Measurements from ENCODE around the gene ALCAM.
"Not testable (repeated sequence)": the region's sequence is repeated elsewhere in the genome, so short reads cannot be mapped to it uniquely, and the experiment has no call there.

ALCAM gene

DNA sequence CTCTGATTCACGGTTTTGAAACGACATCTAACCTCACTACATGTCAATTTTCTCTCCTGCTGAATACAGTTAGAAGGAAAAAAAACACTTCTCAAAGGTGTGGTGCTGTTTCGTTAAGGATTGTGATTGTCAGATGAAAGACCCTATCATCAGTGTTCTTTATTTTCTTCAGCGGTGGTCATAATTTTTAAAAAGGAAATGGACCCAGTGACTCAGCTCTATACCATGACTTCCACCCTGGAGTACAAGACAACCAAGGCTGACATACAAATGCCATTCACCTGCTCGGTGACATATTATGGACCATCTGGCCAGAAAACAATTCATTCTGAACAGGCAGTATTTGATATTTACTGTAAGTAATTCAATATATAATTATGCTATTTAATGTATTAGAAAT lies 167.8 kb downstream of the ALCAM start:
- no peak for DNase-seq

DNA sequence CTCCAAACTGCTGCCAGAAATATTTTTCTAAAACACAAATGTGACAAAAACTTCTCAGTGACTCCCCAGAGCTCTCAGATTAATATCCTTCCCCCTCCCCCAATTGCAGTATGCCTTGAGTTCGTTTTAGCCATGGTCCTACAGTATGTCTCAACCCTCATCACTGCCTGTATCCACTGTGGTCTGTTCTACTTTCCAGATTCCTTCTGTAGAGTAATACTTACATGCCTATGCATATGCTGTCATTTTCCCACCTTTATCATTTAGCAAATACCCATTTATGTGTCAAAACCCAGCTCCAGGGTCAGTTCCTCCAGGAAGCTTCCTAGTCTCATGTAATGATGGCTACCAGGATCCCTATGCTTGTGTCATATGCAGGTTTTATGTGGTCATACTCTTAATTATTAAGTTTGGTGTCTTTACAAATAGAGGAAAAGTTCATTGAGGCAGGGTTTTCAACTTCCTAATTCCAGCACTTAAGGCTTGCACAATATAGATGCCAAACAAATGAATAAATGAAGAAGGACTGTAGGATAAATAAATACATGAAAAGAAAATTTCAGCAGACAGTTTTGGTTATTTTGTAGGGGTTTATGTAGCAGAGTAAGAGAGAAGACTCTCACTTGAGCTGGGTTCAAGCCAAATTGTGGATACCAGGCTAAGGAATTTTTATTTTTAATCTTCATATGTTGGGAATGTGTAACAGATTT lies 170.8 kb downstream of the ALCAM start:
- DNase-seq: peak; percentile 34

DNA sequence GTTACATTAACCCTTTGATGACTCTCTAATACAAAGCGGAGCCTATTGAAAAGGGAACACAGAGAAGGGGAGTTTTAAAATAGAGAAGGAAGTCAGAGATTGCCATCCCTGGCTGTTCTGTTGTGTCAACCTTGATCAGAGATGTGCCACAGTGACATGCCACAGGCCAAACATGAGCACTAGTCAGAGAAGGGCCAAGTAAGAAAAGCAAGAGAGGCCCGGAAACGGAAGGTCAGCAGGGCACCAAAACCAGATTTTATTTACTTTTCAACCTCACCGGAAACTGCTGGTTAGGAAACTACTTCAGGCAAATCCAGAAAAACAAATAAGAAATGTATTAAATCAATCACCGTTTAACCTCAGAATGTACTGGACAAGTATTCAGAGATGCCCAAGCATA lies 171.8 kb downstream of the ALCAM start:
- no peak for DNase-seq

DNA sequence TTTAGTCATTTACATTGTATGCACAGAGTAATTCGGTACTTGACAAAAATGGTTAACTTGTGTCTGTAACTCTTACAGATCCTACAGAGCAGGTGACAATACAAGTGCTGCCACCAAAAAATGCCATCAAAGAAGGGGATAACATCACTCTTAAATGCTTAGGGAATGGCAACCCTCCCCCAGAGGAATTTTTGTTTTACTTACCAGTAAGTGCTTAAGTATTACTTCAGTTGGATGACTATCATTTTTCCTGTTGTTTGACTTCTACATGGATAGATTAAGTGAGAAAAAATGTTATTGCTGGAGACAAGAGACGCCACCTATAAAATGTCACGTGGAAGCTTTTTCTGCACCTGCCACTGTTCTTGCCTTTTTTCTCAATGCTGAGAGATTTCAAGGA lies 173.2 kb downstream of the ALCAM start:
- DNase-seq: no peak

DNA sequence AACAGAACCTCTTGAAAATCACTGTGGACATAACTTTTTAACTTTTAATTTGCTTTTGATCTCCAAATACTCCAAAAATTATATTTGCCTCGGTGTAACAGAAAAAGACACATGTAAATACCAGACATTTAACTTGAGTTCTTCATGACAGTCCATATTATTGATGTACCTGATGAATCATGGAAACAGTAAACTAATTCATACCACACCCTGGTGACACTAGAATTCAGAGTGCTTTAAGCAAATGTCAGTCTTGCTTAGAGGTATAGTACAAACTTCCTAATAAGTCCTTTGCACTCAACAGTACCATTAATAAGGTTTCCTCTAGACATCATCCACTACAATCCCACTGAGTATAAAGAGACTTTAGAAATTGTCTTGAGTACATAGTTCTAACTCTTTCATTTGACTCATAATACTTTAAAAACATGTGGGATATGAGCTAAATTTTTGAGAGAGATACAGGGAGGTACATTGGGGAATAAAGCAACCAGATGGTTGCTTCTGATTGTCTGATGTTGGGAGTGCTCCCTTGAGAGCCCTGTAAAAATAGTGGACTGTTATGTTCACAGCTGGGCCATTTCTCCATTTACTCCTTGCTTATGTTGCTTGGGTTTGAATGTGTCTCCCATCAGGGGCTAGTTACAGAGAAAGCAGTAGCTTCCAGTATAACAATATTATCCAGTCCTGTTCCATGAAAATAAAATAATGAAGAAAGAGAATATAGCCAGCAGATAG lies 175.7 kb downstream of the ALCAM start:
- DNase-seq: no peak

DNA sequence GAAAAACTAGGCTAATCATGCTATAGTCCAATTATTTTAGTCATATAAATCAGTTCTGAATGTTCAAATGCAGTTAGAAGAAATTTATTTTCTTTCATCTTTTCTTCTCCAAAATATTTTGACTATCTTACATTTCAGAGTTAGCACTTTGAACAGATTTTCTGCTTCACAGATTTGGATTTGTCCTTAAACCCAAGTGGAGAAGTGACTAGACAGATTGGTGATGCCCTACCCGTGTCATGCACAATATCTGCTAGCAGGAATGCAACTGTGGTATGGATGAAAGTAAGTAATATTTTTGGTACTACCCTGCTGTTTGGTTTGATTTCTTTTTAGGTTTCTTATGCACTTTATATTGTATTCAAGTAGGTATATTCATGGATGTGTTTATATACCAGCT lies 178.3 kb downstream of the ALCAM start:
- DNase-seq: no peak

DNA sequence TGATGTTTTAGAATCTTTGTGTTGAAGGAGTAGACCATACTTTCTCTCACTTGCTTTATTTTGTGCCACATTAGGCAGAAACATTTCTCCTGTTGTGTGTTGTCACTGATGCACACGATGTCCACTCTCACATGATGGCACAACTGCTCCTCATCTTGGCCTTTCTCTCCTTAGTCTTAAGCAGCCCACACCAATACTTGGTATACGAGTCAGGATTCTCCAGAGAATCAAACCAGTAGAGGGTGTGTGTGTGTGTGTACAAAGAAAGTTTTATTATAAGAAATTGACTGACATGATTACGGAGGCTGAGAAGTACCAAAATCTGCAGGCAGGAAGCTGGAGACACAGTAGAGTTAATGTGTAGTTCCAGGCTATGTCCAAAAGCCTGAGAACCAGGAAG lies 187.1 kb downstream of the ALCAM start:
- DNase-seq: peak; percentile 34

DNA sequence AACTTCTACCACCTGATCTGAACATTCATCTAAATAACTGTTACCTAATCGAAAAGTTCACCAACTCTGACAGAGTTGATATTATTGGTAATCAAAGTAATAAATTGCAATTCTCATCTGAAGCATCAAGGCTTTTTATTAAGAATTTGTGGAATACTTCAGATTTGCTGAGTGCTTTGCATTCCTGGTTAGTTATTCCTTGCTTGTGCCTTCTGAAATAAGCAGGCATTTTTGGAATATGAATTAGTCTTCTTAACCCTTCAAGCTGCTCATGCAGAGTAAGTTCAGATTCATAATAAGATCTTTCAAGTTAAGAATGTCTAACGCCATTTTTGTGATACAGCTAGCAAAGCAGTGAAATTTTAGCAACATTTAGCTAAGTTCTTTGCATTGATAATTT lies 188.5 kb downstream of the ALCAM start:
- DNase-seq: peak; percentile 45

DNA sequence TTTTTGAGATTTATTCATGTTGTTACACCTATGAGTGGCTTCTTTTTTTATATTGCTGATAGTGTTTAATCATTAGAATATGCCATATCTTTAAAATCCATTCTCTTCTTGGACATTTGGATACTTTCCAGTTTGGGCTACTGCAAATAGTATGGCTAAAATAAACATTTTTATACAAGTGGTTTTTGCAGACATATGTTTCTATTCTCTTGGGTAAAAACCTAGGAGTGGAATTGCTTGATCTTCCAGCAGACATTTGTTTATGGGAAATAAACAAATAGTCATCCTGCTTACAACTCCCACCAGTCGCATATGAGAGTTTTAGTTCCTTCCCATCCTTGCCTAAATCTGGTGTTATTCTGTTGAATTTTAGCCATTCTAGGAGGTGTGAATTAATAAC lies 193.1 kb downstream of the ALCAM start:
- DNase-seq: no peak

DNA sequence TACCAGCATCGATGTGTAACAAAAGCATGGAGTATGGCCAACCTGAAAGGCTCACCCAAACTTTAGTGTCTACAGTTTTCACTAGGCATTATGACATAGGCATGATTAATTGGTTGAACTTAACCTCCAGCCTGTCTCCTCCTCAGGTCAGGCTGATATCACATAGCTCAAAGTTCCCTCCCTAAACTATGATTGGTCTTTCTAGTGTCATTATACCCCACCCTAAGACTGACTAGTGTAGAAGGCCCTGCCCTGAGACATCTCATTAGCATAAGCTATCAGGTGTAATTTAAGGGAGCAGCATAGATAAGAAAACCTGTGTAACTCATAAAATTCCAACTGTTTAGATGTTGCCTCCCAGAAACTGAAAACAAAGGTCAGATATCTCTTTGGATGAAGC lies 195.2 kb downstream of the ALCAM start:
- DNase-seq: no peak

DNA sequence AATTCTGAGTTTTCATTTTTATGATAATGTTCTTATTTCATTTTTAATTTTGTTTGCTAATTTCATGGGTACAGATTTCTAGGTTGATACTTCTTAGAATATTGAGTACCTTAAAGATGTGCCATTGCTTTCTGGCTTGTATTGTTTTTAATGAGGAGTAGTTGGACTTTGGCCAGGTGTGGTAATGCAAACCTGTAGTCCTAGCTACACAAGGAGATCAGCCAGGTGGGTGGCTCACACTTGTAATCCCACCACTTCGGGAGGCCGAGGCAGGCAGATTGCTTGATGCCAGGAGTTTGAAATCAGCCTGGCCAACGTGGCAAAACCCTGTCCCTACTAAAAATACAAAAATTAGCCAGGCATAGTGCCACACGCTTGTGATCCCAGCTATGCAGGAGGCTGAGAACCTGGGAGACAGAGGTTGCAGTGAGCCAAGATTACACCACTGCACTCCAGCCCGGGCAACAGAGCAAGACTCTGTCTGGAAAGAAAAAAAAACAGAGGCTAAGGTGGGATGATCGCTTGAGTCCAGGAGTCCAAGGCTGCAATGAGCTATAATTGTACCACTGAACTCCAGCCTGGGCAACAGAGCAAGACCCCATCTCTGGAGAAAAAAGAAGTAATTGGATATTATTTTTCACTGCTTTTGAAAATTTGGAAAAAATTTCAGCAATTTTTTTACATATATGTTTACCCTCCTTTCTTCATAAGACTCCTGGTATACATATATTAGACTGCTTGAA lies 198.0 kb downstream of the ALCAM start:
- DNase-seq: no peak

DNA sequence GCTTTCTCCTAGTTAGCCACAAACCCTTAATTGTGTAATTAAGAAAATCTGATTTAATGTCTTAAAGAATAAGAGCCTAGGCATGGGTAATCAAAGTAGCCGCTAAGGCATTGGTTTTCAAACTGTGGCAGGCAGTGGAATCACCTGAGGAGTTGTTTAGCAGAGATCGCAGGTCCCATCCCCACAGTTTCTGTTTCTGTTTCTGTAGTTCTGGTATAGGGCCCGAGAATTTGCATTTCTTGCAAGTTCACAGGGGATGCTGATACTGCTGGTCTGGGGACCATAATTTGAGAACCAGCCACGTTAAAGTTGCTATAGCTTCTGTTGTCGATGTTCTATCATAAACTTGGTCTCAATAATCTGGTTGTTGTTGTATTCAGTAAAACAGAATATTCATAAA lies 204.3 kb downstream of the ALCAM start:
- DNase-seq: no peak

DNA sequence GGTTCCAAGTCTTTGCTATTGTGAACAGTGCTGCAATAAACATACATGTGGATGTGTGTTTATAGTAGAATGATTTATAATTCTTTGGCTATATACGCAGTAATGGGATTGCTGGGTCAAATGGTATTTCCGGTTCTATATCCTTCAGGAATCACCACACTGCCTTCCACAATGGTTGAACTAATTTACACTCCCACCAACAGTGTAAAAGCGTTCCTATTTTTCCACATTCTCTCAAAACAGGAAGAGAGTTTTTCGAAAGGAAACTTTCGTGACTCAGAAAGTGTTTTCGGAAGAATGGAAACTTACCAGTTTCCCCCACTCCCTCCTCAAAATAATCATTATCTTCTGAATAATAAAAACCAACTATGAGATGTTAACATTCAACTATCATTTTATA lies 205.8 kb downstream of the ALCAM start:
- no peak for DNase-seq

DNA sequence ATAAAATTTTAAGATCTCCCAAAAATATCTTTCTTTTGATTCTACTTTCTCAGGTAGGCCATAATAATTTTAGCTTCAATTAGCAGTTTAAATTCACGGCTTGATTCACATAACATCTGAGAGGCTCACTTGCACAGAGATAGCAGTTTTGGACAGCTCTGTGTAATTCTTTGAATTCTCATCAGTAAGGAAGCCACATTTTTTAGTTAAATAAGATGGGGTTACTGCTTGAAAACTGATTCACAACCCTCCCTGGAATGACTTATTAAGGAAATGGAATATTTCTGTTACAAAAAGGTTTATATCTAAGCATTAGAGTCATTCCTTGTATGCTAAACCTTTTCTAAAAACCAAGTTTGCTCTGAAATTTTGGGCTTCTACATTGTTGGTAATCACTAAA lies 212.7 kb downstream of the ALCAM start:
- peak; percentile 36 for DNase-seq

DNA sequence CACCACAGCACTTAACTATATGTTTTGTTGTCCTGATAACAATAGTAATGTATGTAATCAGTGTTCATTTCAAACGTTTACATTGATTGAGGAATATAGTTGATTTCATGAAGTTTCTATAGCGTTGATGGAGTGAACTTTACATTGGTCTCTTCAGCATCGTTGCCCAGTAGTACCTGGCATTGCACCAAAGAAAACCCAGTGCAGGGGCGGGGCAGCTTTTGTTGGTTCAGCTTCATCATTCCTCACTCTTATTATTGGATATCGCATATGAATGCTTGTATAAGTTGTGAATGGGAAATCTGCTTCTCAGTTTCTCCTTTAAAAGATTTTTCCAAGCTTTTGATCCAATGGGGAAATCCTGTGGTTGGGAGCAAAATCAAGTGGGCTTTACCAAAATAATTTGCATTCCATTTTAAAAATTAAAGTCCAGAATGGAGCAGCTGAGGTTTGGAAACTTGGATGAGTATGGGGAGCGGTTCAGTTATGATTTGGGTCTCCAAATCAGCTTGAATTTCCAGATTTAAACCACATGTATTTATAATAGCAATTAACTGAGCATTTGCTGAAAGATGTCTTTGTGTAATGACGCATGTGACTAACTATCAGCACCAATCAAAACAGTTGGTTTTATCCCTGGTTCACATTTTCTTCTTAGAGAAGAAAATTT lies 213.7 kb downstream of the ALCAM start:
- peak; percentile 47 for DNase-seq

DNA sequence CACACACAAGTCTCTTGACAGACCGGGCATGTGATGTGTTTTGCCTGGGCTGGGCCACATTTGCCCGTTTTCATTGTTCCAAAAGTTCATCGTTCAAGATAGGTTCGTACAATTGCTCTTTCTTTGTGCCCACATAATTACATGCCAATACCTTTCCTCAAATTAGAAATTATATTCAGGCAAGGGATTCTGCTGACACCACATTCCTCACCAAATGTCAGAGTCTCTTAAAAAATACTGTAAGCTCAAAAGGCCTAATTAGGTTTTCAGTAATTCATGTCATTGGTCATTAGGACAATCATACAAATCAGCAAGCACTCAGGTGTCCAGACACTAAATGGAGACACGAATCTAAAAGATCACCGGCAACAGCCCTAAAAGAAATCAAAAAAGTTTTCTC lies 215.3 kb downstream of the ALCAM start:
- DNase-seq: no peak

DNA sequence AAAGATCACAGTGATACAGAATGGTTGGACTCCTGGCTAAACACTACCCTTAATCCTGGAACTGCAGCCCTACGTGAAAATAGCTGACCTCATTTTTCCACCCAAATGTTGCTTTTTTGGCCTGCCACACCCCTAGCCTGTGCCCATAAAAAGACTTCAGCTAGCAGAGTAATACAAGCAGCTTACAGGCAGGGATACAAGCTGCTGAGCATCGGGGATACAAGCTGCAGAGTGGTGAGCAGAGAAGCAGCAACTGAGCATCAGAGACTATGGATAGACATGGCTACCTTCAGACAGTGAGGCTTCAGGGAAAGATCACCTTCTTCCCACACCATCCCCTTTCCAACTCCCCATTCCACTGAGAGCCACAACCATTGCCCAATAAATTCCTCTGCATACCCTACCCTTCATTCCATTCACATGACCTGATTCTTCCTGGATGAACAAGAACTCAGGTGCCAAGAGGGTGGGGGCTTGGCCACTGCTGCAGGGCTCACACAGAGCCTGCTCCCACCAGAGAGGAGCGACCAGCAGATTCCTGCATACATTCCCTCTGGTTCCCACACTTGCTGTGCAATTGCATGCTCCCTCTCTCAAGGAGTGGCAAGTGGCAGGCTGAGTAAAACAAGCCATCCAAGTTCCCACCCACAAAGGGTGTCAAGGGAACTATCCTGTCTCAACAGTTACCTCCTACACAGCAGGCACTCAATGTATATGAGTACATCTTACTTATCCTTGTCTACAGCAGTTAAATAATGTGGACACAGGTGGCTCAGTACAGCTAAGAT lies 217.5 kb downstream of the ALCAM start:
- DNase-seq: no peak

DNA sequence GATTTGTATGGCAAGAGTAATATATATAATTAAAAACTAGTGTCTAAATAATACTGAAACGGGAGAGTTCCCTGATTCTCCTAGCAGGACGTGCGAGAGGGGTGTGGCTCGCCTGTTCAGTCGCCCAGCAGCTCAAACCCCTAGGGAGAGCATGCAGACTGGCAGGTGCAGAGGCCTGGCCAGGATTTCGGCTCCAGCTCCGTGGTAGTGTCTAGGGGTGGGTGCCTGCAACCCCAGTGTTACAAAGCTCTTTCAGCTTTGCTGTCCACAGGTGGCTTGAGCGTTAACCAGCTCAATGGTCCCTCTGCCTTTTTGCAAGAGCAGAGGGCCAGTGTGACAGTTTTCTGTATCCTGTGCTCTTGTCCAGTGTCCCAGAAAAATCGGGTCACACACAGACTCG lies 226.6 kb downstream of the ALCAM start:
- no peak for DNase-seq

DNA sequence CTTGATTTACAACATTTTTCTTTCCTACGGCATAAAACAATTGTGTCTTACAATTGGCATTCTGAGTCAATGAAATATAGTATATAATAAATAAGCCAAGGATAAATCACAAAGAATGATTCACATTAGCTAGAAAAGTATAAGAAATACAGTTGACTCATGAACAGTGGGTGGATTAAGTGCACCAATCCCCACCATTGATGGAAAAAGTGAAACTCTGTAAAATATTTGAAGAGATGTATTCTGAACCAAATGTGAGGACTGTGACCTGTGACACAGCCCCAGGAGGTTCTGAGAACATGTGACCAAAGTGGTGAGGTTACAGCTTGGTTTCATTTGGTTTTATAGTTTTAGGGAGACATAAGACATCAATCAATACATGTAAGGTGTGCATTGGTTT lies 227.5 kb downstream of the ALCAM start:
- peak; percentile 58 for DNase-seq

DNA sequence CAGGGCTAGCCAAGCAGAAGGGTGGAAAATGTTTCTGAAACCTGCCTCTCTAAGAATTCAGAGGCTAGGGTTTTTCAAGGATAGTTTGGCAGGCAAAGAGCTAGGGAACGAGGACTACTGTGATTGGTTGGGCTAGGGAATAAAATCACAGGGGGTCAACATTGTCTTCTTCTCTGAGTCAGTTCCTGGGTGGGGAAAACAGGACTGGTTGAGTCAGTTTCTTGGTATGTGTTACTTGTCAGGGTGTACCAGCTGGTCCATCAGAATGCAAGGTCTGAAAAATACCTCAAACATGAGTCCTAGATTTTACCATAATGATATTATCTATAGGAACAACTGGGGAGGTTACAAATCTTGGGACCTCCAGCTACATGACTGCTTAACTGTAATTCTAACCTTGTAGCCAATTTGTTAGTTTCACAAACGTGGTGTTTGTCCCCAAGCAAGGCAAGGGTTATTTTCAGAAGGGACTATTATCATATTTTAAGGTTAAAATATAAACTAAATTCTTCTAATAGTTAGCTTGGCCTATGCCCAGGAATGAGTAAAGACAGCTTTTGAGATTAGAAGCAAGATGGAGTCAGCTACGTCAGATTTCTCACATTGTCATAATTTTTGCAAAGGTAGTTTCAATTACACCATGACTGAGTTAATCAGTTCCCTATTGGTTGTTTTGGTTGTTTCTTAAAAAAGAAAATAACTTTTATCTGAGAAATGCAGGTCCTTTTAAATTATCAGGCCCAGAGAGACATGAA lies 231.5 kb downstream of the ALCAM start:
- DNase-seq: peak; percentile 98

DNA sequence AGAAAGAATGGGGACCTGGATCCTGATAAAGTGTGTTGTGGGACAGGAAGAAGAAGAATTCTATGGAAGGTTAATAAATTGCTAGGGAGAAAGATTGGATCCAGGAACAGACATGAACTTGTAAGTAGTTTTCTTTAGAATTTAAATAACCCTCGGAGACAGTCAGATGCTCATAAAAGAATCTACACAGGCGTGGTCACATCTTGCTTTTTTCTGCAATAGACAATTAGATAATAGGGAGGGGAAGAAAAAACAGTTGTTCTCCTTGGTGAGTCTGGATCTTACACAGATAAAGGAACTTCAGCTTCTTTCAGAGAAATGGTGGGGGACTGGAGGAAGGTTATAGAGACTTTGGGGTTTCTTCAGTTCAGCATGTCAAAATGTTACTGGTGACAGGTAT lies 232.6 kb downstream of the ALCAM start:
- no peak for DNase-seq

DNA sequence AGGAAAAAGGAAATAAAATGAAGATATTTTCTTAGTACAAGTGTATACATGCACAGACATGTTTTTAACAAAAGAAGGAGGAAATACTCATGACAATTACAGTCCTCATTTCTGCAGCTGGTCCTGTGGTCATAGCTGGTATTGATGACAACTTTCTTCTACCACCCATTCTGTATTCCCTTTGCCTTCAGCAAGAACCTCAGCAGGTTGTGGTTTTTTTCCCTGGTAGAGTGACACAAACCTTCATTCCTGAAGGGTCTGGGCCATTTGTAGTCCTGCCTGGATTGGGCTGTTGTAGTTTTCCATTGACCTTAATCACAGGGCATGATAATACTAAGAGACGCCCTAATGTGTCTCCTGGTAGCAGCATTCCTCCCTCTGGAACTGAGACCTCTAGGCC lies 235.0 kb downstream of the ALCAM start:
- DNase-seq: not testable (repeated sequence)
